ENCODE results near the gene NPLOC4.

DNA sequence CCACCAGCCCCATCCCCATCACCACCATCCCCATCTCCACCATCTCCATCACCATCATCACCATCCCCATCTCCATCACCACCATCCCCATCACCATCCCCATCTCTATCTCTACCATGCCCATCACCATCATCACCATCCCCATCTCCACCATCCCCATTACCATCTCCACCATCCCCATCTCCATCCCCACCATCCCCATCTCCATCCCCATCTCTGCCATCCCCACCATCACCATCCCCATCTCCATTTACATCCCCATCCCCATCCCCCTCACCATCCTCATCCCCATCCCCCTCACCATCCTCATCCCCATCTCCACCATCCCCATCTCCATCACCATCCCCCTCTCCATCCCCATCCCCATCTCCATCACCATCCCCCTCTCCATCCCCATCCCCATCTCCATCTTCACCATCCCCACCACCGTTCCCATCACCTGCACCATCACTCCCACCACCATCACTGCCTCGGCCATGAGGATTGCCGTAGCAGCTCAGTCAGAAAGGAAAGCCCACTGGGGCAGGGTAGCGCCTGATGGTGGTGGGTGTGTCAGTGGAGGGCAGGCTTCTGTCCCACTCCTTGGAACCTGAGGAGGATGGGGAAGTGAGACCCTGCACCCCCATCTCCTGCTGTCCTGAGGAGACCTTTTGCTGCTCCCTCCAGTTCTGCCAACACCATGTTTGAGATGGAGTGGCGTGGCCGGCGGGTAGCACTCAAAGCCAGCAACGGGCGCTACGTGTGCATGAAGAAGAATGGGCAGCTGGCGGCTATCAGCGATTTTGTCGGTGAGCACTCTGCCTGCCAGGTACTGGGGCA lies 101.2 kb downstream of the NPLOC4 start:
- TF ChIP-seq, protein P1, sequence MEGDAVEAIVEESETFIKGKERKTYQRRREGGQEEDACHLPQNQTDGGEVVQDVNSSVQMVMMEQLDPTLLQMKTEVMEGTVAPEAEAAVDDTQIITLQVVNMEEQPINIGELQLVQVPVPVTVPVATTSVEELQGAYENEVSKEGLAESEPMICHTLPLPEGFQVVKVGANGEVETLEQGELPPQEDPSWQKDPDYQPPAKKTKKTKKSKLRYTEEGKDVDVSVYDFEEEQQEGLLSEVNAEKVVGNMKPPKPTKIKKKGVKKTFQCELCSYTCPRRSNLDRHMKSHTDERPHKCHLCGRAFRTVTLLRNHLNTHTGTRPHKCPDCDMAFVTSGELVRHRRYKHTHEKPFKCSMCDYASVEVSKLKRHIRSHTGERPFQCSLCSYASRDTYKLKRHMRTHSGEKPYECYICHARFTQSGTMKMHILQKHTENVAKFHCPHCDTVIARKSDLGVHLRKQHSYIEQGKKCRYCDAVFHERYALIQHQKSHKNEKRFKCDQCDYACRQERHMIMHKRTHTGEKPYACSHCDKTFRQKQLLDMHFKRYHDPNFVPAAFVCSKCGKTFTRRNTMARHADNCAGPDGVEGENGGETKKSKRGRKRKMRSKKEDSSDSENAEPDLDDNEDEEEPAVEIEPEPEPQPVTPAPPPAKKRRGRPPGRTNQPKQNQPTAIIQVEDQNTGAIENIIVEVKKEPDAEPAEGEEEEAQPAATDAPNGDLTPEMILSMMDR (IDR thresholded peaks at IDR 0.05) = no peak
- TF ChIP-seq POLR2A (IDR thresholded peaks at IDR 0.05) = no peak

Measured in thyroid gland (tissue), 4 donors.